ENCODE data around the gene CAPN14. TPM values are rescaled to one million over a fixed set of nuclear protein-coding genes. Genes with fewer than 3 reads are reported as not detected.

The CAPN14 gene
- total RNA-seq, 1 donor from 2014 or later, result 10.3 TPM

GRCh38 chr2:31236433-31237205, 19.3 kb upstream of the CAPN14 start:
- no peak for FAIRE-seq
- no peak for DNase-seq (ENCODE audit: low read depth)
- TF ChIP-seq, protein P1, sequence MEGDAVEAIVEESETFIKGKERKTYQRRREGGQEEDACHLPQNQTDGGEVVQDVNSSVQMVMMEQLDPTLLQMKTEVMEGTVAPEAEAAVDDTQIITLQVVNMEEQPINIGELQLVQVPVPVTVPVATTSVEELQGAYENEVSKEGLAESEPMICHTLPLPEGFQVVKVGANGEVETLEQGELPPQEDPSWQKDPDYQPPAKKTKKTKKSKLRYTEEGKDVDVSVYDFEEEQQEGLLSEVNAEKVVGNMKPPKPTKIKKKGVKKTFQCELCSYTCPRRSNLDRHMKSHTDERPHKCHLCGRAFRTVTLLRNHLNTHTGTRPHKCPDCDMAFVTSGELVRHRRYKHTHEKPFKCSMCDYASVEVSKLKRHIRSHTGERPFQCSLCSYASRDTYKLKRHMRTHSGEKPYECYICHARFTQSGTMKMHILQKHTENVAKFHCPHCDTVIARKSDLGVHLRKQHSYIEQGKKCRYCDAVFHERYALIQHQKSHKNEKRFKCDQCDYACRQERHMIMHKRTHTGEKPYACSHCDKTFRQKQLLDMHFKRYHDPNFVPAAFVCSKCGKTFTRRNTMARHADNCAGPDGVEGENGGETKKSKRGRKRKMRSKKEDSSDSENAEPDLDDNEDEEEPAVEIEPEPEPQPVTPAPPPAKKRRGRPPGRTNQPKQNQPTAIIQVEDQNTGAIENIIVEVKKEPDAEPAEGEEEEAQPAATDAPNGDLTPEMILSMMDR (IDR thresholded peaks at IDR 0.05; ENCODE audit: insufficient read depth, low read length, severe bottlenecking), result no peak
- Histone ChIP-seq H3K36me3 (ENCODE audit: control insufficient read depth, insufficient read depth, low read length) (no peaks in the 10 kb centered on the region), H3K27me3 (ENCODE audit: control insufficient read depth, insufficient read depth, low read length) (no peaks in the 10 kb centered on the region), H3K4me3 (ENCODE audit: low read depth, low read length) (no peak overlapping the region)

- Histone ChIP-seq H3K36me3 (ENCODE audit: control insufficient read depth, insufficient read depth, low read length) (no peaks in the 10 kb centered on the region), H3K27me3 (ENCODE audit: control insufficient read depth, insufficient read depth, low read length) (no peaks in the 10 kb centered on the region), H3K4me3 (ENCODE audit: low read depth, low read length) (no peak overlapping the region)
- FAIRE-seq (no peak), DNase-seq (ENCODE audit: low read depth) (peak; percentile 64)
- TF ChIP-seq, protein P1 (IDR thresholded peaks at IDR 0.05; ENCODE audit: insufficient read depth, low read length, severe bottlenecking), result no peak
Observed at GRCh38 chr2:31235504-31235902, 18.2 kb upstream of the CAPN14 start.

DNA sequence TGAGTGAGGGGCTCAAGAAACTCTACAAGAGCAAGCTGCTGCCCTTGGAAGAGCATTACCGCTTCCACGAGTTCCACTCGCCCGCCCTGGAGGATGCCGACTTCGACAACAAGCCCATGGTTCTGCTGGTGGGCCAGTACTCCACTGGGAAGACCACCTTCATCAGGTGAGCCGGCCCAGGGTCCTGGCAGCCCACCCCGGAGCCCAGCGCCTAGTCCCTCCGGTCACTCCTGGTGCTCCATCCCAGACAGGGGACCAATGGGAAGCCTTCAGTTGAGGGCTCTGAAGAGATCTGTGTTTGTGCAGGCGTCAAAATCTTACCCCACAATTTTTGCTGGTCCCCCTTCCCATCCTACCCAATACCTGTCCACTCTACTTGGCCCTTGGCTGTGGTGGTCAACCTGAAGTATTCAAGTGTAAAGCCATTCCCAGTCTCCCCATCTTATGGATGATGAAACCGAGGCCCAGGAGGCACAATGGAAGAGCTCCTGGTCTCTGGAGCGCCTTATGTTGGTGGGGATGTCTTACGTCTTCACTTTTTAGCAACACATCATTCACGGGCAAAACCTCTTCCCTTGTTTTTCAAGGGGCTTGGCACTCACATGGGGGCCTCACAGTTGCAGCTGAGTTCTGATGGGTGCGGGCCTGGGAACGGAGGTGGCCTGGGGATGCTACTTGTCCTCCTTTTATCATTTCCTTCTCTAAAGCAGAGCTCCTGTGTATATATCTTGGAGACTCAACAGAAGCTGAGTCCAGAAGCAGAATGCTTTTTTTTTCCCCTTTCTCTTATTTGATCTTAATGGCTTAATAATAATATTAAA, 17.6 kb upstream of the CAPN14 start:
- TF ChIP-seq, protein P1 (IDR thresholded peaks at IDR 0.05; ENCODE audit: insufficient read depth, low read length, severe bottlenecking), result no peak
- Histone ChIP-seq H3K27me3 (ENCODE audit: control insufficient read depth, insufficient read depth, low read length) (no peaks in the 10 kb centered on the region), H3K4me3 (ENCODE audit: low read depth, low read length) (peak overlapping the region; percentile 52), H3K36me3 (ENCODE audit: control insufficient read depth, insufficient read depth, low read length) (no peaks in the 10 kb centered on the region)
- FAIRE-seq (no peak), DNase-seq (ENCODE audit: low read depth) (no peak)

DNA sequence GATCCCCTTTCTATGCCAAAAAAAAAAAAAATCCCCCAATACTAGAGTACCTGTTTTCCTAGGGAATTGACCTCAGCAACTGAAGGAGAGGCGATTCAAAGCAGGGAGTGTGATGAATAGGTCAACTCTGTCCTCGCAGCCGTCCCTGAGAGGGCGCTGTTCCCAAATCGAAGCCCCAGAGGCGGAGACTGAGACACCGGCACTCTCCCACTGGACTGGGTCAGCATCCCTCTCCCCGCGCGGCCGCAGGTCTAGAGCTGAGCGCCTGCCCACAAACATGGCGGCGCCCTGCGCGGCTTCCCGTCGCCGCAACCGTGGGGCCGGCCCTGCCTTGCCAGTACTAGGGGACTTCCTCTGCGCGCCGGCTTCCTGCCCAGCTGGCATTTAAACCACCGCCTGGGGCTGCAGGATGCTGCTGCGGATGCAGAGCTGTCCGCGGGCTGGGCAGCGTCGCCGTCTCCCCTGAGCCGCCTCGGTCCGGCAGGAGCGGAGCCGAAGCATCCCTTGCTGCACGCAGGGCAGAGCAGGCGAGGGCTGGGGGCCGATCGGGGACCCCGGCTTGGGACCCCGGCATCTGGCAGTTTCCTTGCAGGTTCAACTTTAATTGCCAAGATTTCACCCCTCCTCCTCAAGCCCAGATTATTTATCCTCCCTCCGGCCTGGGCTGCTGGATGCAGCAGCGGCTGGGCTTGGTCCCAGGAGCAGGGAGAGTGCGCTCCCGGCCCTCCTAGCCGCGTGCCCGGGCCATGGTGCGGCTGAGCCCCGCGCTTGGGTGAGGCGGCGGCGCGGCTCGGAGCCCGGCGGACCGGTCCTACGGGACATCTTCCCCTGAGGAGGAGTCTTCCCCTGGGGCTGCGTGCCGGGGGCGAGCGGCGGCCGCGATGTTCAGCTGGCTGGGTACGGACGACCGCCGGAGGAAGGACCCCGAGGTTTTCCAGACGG, 16.7 kb upstream of the CAPN14 start, which contains the start of gene EHD3:
Gene EHD3, plus strand, starts transcription at position 412 of the 942 bp plus-strand sequence. Its CDS starts 470 bp downstream, at position 882.
- no peak for FAIRE-seq
- TF ChIP-seq, protein P1 (IDR thresholded peaks at IDR 0.05; ENCODE audit: insufficient read depth, low read length, severe bottlenecking), result peak; percentile 83
- H3K36me3 ChIP-seq (ENCODE audit: control insufficient read depth, insufficient read depth, low read length), result no peaks in the 10 kb centered on the region
- peak within 1 kb of the TSS; percentile 52 for H3K4me3 ChIP-seq (ENCODE audit: low read depth, low read length)
- no peaks in the 10 kb centered on the region for H3K27me3 ChIP-seq (ENCODE audit: control insufficient read depth, insufficient read depth, low read length)
- peak; percentile 76 for DNase-seq (ENCODE audit: low read depth)

DNA sequence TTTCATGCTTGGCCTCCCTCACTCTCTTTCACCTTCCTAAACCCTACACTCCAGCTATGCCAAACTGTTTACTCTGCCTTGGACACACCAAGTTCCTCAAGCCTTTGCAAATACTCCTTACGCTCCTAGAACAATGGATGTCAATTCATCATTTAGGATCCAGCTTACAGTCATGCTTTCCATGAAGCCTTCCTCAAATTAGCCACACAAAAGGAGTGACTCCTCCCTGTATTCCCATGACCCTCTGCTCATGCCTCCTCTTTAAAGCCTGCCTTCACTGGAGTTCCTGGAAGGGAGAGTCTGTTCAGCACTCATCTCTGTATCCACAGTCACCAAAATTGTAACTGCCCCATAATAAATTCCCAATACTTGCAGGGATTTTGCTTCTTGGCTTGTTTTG, 15.9 kb upstream of the CAPN14 start:
- no peaks in the 10 kb centered on the region for H3K27me3 ChIP-seq (ENCODE audit: control insufficient read depth, insufficient read depth, low read length)
- TF ChIP-seq, protein P1 (IDR thresholded peaks at IDR 0.05; ENCODE audit: insufficient read depth, low read length, severe bottlenecking), result no peak
- DNase-seq (ENCODE audit: low read depth) (peak; percentile 41), FAIRE-seq (no peak)
- no peaks in the 10 kb centered on the region for H3K36me3 ChIP-seq (ENCODE audit: control insufficient read depth, insufficient read depth, low read length)
- no peak overlapping the region for H3K4me3 ChIP-seq (ENCODE audit: low read depth, low read length)
